Fibroblast of pulmonary artery (primary cell): ENCODE data around the gene ITGA4.

ENCODE experiments used
- DNase-seq: peaks from one replicate; pipeline ENCODE4 v3.0.0-alpha.2; 2010; ENCODE audit warnings: low read depth
- H3K4me3 ChIP-seq: replicated peaks from 2 replicates; pipeline ENCODE4 v1.5.1; 2011; ENCODE audit warnings: low read depth, mild to moderate bottlenecking, control low read depth, low read length, moderate library complexity
- TF ChIP-seq, protein P1 (sequence below): IDR thresholded peaks from 2 replicates; pipeline ENCODE4 v1.5.1; 2011; ENCODE audit warnings: mild to moderate bottlenecking, control low read depth, low read length, inconsistent platforms; ENCODE audit errors: missing control alignments

Gene ITGA4

GRCh38 chr2:181457121-181457740, at the start of gene ITGA4:
Gene ITGA4 (plus strand): TSS chr2:181457386. CDS start chr2:181457655, 269 bp downstream.
- H3K4me3 ChIP-seq: peak within 1 kb of the TSS; percentile 75
- peak; percentile 83 for DNase-seq
- TF ChIP-seq, protein P1, sequence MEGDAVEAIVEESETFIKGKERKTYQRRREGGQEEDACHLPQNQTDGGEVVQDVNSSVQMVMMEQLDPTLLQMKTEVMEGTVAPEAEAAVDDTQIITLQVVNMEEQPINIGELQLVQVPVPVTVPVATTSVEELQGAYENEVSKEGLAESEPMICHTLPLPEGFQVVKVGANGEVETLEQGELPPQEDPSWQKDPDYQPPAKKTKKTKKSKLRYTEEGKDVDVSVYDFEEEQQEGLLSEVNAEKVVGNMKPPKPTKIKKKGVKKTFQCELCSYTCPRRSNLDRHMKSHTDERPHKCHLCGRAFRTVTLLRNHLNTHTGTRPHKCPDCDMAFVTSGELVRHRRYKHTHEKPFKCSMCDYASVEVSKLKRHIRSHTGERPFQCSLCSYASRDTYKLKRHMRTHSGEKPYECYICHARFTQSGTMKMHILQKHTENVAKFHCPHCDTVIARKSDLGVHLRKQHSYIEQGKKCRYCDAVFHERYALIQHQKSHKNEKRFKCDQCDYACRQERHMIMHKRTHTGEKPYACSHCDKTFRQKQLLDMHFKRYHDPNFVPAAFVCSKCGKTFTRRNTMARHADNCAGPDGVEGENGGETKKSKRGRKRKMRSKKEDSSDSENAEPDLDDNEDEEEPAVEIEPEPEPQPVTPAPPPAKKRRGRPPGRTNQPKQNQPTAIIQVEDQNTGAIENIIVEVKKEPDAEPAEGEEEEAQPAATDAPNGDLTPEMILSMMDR: peak; percentile 44

GRCh38 chr2:181408861-181409260, 48.3 kb upstream of the ITGA4 start:
- DNase-seq: no peak
- no peak overlapping the region for H3K4me3 ChIP-seq
- TF ChIP-seq, protein P1: no peak

DNA sequence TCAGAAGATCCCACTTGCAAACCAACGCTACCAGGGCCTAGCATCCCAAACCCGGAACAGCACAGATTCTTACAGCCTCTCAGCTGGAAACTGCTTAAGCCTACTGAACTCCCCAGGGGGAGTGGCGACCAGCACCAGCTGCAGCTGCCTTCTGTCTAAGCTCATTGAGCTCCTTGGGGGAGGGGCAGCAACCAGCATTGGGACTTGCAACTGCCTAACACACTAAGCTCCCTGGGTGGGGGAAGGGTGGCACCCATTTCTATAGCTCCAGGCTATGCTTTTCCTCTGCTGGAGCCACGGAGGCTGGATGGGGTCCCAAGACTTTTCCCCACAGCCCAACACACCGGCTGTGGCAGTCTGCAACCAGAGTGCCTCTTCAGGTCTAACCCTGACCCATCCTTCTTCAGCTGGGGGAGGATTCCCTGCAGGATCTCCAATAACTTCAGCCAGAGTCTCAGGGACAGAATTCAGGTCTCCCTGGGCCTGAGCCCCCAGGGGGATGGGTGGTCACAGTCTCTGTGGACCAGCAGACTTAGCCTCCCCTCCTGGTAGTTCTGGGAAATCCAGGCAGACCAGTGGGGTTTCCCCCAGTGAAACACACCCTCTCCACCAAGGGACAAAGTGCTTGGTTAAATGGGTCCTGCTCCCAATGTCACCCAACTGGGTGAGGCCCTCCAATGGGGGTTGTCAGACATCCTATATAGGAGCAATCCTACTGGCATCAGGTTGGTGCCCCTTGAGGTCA, 45.9 kb upstream of the ITGA4 start:
- TF ChIP-seq, protein P1: no peak
- no peak overlapping the region for H3K4me3 ChIP-seq
- peak; percentile 13 for DNase-seq

GRCh38 chr2:181419129-181419855, 37.9 kb upstream of the ITGA4 start:
- TF ChIP-seq, protein P1: no peak
- H3K4me3 ChIP-seq: no peak overlapping the region
- DNase-seq: no peak

DNA sequence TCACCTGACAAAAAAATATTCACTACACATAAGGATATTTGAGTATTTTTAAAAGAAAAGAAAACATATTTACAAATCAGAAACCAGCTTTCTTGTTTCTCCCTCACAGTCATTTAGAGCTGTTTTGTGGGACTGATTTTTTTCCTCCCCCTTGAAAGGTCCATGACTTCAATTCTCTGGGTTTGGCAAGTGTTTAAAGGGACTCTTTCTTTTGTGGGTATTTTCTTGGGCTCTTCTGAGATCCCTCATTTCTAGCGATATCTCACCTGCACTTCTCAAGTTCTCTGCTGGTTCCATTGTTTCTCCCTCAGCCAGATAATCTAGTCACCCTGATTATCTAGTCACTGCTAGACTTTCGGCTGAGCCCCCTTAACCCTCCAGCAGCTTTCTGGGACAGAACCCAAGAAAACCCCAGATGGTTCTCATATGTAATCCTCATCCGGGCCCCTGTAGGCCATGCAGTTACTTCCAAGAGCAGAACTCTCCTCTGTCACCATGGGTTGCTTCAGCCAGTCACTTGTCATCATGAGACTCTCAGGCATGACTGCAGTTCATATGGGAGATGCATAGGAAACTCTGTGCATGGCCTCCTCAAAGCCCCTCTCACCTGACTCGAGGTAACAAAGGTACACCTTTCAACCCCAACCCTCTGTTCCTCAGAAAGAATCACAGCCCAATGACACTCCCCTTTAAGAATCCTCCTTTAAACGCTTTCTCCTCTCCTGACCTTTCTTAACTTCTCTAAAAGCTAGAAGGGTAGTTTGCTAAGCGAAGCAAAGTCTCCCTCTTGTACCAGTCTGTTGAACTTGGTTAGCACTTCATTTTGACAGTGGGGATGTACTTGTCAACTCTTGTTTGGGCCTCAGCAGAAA, 36.7 kb upstream of the ITGA4 start:
- TF ChIP-seq, protein P1: no peak
- no peak overlapping the region for H3K4me3 ChIP-seq

GRCh38 chr2:181421131-181421458, 36.1 kb upstream of the ITGA4 start:
- no peak for DNase-seq
- TF ChIP-seq, protein P1: no peak
- no peak overlapping the region for H3K4me3 ChIP-seq

More for the DNA sequence above, 36.7 kb upstream of the ITGA4 start:
- DNase-seq: no peak
